Measurements from ENCODE around the gene RNF148.

GRCh38 chr7:122709930-122710646, 7.4 kb upstream of the RNF148 start:
- TF ChIP-seq CTCF (IDR thresholded peaks at IDR 0.05) (no peak), POLR2A (IDR thresholded peaks at IDR 0.05) (no peak)
